HG02571 (cell line): ENCODE results near the gene HSF4.

Source experiments
- ATAC-seq: cut with Tn5 transposase; IDR thresholded peaks from one replicate; pipeline ENCODE4 v1.9.1; 2021; ENCODE audit warnings: mild to moderate bottlenecking, moderate library complexity; ENCODE audit not compliant: unreplicated experiment

The HSF4 gene

GRCh38 chr16:67199808-67200198, 35.3 kb downstream of the HSF4 start:
- ATAC-seq = no peak

DNA sequence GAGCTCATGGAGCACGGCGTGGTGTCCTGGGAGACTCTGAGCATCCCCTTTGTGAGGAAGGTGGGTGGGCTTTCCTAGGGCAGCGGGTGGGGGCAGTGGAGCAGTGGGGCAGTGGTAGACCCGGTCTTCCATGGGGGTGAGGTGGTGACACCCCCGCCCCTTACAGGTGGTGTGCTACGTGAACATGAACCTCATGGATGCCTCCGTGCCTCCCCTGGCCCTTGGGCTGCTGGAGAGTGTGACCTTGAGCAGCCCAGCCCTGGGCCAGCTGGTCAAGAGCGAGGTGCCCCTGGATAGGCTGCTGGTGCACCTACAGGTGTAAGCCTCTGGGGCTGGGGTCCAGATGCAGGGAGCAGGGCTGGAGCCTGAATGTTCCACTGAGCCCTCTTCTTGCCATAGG, 35.9 kb downstream of the HSF4 start:
- ATAC-seq = no peak

DNA sequence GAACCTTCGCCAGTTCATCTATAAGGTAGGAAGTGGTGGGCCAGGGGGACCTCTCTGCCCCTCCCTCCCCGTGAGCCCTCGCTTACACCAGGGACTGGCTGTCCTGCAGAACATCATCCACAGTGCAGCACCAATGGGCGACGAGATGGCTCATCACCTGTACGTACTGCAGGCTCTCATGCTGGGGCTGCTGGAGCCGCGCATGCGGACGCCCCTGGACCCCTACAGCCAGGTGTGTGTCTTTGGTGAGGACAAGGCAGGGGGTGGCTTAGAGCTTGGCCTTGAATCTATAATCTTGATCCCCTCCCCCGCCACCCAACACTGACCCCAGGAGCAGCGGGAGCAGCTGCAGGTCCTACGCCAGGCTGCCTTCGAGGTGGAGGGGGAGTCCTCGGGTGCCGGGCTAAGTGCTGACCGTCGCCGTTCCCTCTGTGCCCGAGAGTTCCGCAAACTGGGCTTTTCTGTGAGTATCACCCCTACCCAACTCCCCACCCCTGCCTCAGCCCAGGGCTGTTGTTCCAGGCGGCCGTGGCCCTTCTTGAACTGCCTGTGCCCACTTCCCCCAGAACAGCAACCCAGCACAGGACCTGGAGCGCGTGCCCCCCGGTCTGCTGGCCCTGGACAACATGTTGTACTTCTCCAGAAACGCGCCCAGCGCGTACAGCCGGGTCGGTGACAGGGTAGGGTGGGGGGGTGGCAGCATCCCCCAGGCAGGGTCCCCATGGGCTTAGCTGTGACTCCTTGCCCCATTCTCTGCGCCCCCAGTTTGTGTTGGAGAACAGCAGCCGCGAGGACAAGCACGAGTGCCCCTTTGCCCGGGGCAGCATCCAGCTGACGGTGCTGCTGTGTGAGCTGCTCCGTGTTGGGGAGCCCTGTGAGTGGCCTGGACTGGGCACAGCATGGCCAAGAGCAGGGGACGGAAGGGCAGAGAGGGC, 37.1 kb downstream of the HSF4 start:
- ATAC-seq = no peak

- no peak for ATAC-seq
Measured at GRCh38 chr16:67202426-67202825, 37.9 kb downstream of the HSF4 start.

GRCh38 chr16:67202956-67203493, 38.5 kb downstream of the HSF4 start:
- no peak for ATAC-seq

GRCh38 chr16:67204076-67204475, 39.5 kb downstream of the HSF4 start:
- ATAC-seq = no peak

- ATAC-seq = no peak
Measured at GRCh38 chr16:67206129-67206837, 41.7 kb downstream of the HSF4 start.

- no peak for ATAC-seq
Measured at GRCh38 chr16:67206838-67207248, 42.3 kb downstream of the HSF4 start.

- ATAC-seq = no peak
Measured at GRCh38 chr16:67207249-67208091, 42.9 kb downstream of the HSF4 start.

DNA sequence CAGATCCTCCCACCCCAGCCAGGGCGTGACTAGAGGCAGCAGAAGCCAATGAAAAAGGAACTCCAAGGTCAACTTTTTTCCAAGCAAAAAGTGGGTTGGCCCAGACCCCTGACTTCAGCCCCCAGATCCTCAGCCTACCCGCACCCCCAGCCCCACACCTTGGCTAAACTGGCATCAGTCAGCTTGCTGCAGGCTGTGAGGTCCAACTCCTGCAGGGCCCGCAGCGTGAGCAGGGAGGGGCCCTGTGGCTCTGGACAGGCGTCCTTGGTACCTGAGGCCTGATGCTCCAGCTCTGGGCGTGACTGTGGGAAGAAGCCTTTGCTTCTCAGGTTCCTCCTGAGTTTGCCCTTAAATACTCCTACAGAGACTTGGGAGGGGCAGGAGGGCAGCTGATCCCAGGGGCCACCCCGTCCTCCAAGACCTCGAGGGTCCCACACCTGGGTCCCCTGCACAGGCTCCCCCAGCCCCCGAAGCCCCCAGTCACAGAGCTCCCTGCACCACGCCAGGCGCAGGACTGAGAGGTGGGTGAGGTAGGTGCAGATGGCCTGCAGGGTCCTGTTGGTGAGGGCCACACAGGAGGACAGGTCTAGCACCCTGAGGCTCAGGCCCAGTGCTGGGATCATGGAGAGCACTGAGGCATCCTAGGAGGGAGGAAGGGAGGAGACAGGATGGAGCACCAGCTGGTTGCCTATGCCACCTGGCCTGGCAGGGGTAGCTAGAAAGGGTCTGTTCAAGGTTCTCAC, 43.8 kb downstream of the HSF4 start:
- no peak for ATAC-seq

GRCh38 chr16:67209565-67209964, 45.0 kb downstream of the HSF4 start:
- no peak for ATAC-seq

DNA sequence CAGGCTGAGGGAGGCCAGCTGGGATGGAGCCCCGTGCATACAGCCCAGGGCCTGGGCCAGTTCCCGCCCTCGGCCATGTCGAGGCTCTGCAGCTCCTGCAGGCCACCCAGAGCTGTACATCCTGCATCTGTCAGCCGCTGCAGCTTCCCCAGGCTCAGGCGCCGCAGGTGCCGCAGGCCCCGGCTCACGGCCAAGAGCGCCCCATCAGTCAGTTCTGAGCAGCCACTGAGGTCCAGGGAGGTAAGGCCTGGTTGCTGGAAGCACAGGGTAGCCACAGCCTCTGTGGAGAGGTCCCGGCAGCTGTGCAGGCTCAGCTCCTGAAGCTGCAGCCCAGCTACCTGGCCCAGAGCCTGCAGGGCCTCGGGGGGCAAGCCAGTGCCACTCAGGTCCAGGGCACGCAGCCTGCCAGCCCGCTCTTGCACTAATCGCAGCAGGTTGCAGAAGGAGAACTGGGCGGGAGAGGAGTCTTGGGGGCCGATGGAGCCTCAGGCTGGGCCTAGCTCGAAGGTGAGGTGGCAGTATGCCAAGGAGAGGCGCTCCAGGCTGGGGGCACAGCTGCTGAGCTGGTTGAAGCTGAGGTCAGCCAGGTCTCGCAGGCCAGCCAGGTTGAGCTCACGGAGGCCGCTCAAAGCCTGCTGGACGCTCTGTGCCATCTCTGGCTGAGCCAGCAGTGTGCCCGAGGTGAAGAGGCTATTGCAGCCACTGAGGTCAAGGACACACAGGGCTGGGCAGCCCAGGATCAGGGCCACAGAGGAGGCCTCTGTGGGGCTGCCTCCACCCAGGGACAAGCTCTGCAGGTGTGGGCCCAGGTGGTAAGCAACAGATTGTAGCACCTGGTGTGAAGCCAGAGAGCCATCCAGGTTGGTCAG, 45.8 kb downstream of the HSF4 start:
- ATAC-seq = no peak

- no peak for ATAC-seq
Measured at GRCh38 chr16:67211674-67212073, 47.1 kb downstream of the HSF4 start.

GRCh38 chr16:67212766-67213165, 48.2 kb downstream of the HSF4 start:
- no peak for ATAC-seq

GRCh38 chr16:67213197-67214019, 48.9 kb downstream of the HSF4 start:
- ATAC-seq = no peak

DNA sequence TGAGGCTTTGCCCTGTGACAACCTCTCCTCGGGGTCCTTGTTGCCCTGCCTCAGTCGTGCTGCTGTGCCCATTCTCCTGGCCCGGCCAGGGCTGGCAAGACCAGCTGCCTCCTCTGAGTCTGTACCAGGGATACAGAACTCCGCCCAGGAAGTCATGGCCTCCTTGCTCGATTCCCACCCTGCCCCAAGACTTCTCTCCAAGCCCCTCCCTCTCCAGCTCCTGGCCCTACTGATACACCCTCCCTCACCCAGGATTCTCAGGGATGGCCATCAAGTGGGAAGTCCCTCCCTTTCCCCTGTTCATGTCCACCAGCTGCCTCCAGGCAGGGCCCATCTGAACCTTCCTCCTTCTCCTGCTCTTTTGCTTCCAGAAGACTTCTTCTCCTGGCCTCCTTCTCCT, 51.2 kb downstream of the HSF4 start:
- no peak for ATAC-seq

DNA sequence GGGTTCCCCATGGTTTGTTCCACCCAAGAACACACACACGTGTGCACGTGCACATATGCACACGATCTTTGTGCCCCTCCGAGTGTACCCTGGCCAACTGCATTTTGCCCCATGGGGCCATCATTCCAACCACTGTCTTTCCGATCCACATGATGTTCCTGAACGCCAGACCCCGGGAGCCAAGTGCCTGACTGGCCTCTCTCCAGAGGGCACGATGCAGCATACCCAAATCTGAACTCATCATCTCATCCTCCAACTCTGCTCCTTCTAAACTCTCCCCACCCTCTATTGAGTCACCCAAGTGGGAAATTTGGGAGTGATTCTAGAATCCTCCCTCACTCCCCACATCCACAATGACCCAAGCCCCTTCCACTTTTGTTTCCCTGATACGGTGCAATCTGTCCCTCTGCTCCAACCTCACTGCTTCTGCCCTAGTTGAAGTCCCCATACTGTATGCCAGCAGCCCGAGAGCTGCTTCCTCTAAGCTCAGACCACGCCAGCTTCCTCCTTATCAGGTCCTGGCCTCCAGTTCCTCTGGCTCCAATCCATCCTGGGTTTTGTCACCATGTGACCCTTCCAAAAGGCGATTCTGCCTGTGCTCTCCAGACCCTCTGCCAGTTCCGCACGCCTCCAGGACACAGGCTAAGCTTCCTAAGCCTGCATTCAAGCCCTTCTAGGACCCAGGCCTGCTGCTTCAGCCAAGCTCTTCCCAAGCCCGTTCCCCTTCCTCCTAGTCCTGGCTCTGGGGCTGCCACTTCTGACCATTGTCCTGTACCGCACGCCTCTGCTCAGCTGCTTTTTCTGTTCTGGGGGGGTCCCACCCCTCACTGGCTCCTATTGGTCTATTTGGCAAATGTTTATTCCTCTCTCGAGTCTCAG, 52.3 kb downstream of the HSF4 start:
- no peak for ATAC-seq
